Measurements from ENCODE around the gene RC3H2. TPM values are rescaled to one million over a fixed set of nuclear protein-coding genes. Genes with fewer than 3 reads are reported as not detected.

The RC3H2 gene
- total and polyA plus RNA-seq, 2 of the 13 experiments (the other 11 are each of a cell fraction or from before 2014, with no cell fraction given), result 21.0 to 36.4 TPM

DNA sequence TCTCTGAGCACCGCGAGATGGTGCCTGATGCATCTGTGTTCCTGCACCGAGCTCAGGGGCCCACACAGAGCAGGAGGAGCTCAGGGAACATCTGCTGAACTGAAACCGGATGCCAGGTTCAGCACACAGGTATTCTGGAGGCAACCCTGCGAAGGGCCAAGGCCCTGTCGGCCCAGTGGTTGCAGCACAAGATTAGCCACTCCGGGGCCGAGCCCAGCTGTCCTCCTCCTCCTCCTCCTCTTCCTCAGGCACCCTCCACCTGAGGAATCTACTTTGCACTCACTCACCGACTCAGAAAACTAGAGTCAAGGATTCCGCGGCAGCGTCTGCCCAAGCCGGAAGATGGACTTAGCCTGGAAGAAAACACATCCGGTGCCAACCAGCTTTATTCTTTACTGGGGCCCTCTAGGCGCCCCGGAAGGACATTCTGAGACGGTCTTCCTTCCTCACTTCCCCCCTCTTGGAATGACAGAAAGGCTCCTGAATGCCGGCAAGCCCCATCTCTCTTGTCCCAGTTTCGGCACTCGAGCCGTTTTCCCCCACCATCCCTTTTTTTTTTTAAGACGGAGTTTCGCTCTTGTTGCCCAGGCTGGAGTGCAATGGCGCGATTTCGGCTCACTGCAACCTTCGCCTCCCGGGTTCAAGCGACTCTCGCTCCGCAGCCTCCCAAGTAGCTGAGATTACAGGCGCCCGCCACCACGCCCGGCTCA is 8.0 kb upstream of the RC3H2 start, which contains the start of gene ZBTB6 (continued):
- peak; percentile 58; the same call in 1 of the 2 replicates for TF ChIP-seq ZBTB26 (CRISPR knock-in tag; IDR thresholded peaks at IDR 0.05; ENCODE audit: borderline replicate concordance)
- TF ChIP-seq, protein P1, sequence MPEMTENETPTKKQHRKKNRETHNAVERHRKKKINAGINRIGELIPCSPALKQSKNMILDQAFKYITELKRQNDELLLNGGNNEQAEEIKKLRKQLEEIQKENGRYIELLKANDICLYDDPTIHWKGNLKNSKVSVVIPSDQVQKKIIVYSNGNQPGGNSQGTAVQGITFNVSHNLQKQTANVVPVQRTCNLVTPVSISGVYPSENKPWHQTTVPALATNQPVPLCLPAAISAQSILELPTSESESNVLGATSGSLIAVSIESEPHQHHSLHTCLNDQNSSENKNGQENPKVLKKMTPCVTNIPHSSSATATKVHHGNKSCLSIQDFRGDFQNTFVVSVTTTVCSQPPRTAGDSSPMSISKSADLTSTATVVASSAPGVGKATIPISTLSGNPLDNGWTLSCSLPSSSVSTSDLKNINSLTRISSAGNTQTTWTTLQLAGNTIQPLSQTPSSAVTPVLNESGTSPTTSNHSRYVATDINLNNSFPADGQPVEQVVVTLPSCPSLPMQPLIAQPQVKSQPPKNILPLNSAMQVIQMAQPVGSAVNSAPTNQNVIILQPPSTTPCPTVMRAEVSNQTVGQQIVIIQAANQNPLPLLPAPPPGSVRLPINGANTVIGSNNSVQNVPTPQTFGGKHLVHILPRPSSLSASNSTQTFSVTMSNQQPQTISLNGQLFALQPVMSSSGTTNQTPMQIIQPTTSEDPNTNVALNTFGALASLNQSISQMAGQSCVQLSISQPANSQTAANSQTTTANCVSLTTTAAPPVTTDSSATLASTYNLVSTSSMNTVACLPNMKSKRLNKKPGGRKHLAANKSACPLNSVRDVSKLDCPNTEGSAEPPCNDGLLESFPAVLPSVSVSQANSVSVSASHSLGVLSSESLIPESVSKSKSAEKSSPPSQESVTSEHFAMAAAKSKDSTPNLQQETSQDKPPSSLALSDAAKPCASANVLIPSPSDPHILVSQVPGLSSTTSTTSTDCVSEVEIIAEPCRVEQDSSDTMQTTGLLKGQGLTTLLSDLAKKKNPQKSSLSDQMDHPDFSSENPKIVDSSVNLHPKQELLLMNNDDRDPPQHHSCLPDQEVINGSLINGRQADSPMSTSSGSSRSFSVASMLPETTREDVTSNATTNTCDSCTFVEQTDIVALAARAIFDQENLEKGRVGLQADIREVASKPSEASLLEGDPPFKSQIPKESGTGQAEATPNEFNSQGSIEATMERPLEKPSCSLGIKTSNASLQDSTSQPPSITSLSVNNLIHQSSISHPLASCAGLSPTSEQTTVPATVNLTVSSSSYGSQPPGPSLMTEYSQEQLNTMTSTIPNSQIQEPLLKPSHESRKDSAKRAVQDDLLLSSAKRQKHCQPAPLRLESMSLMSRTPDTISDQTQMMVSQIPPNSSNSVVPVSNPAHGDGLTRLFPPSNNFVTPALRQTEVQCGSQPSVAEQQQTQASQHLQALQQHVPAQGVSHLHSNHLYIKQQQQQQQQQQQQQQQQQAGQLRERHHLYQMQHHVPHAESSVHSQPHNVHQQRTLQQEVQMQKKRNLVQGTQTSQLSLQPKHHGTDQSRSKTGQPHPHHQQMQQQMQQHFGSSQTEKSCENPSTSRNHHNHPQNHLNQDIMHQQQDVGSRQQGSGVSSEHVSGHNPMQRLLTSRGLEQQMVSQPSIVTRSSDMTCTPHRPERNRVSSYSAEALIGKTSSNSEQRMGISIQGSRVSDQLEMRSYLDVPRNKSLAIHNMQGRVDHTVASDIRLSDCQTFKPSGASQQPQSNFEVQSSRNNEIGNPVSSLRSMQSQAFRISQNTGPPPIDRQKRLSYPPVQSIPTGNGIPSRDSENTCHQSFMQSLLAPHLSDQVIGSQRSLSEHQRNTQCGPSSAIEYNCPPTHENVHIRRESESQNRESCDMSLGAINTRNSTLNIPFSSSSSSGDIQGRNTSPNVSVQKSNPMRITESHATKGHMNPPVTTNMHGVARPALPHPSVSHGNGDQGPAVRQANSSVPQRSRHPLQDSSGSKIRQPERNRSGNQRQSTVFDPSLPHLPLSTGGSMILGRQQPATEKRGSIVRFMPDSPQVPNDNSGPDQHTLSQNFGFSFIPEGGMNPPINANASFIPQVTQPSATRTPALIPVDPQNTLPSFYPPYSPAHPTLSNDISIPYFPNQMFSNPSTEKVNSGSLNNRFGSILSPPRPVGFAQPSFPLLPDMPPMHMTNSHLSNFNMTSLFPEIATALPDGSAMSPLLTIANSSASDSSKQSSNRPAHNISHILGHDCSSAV (CRISPR knock-in tag; IDR thresholded peaks at IDR 0.05; ENCODE audit: borderline replicate concordance), result no peak
- no peak for TF ChIP-seq ZNF468 (CRISPR knock-in tag; IDR thresholded peaks at IDR 0.05)
- TF ChIP-seq, protein P2, sequence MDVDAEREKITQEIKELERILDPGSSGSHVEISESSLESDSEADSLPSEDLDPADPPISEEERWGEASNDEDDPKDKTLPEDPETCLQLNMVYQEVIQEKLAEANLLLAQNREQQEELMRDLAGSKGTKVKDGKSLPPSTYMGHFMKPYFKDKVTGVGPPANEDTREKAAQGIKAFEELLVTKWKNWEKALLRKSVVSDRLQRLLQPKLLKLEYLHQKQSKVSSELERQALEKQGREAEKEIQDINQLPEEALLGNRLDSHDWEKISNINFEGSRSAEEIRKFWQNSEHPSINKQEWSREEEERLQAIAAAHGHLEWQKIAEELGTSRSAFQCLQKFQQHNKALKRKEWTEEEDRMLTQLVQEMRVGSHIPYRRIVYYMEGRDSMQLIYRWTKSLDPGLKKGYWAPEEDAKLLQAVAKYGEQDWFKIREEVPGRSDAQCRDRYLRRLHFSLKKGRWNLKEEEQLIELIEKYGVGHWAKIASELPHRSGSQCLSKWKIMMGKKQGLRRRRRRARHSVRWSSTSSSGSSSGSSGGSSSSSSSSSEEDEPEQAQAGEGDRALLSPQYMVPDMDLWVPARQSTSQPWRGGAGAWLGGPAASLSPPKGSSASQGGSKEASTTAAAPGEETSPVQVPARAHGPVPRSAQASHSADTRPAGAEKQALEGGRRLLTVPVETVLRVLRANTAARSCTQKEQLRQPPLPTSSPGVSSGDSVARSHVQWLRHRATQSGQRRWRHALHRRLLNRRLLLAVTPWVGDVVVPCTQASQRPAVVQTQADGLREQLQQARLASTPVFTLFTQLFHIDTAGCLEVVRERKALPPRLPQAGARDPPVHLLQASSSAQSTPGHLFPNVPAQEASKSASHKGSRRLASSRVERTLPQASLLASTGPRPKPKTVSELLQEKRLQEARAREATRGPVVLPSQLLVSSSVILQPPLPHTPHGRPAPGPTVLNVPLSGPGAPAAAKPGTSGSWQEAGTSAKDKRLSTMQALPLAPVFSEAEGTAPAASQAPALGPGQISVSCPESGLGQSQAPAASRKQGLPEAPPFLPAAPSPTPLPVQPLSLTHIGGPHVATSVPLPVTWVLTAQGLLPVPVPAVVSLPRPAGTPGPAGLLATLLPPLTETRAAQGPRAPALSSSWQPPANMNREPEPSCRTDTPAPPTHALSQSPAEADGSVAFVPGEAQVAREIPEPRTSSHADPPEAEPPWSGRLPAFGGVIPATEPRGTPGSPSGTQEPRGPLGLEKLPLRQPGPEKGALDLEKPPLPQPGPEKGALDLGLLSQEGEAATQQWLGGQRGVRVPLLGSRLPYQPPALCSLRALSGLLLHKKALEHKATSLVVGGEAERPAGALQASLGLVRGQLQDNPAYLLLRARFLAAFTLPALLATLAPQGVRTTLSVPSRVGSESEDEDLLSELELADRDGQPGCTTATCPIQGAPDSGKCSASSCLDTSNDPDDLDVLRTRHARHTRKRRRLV (CRISPR knock-in tag; IDR thresholded peaks at IDR 0.05), result no peak
- TF ChIP-seq ARID4A (CRISPR knock-in tag; IDR thresholded peaks at IDR 0.05; ENCODE audit: borderline replicate concordance), result peak; percentile 92
- TF ChIP-seq MTA1 (CRISPR knock-in tag; IDR thresholded peaks at IDR 0.05; ENCODE audit: borderline replicate concordance), result no peak
- TF ChIP-seq CEBPB (IDR thresholded peaks at IDR 0.05; ENCODE audit: borderline replicate concordance, low read depth, low read length), result no peak
- TF ChIP-seq ZNF274 (CRISPR knock-in tag; IDR thresholded peaks at IDR 0.05), result no peak
